Liver (tissue), 9 donors: ENCODE data around the gene PLLP. TPM values are rescaled to one million over a fixed set of nuclear protein-coding genes. Genes with fewer than 3 reads are reported as not detected.

Experiments used
- DNase-seq: peaks from one replicate; pipeline ENCODE4 v3.0.0-alpha.2; 2017; ENCODE audit warnings: low spot score
- H3K27ac ChIP-seq, 2 donors: one replicate each; pipeline ENCODE4 v1.7.0; 2013; ENCODE audit warnings: inconsistent platforms in 2 of 2, low read length in 2 of 2, control low read depth in 1 of 2, low read depth in 1 of 2, mild to moderate bottlenecking in 1 of 2
- H3K27me3 ChIP-seq, 4 donors: one replicate each; pipeline versions ENCODE4 v1.6.1 to v1.7.0; 2013; ENCODE audit warnings: low read length in 3 of 4, inconsistent platforms in 1 of 4, mild to moderate bottlenecking in 1 of 4, moderate library complexity in 1 of 4; ENCODE audit not compliant: control insufficient read depth in 4 of 4, insufficient read depth in 4 of 4
- H3K36me3 ChIP-seq, 4 donors: one replicate each; pipeline versions ENCODE4 v1.6.1 to v1.7.0; 2013; ENCODE audit warnings: low read length in 3 of 4, mild to moderate bottlenecking in 3 of 4, low read depth in 1 of 4, moderate library complexity in 1 of 4; ENCODE audit not compliant: control insufficient read depth in 4 of 4, insufficient read depth in 3 of 4
- H3K4me1 ChIP-seq, 4 donors: one replicate each; pipeline versions ENCODE4 v1.6.1 to v1.7.0; 2013; ENCODE audit warnings: low read length in 3 of 4, mild to moderate bottlenecking in 3 of 4, moderate library complexity in 1 of 4; ENCODE audit not compliant: control insufficient read depth in 4 of 4, insufficient read depth in 4 of 4
- H3K4me3 ChIP-seq, 3 donors: one replicate each; pipeline versions ENCODE4 v1.6.1 to v1.7.0; 2013; ENCODE audit warnings: low read length in 3 of 3, control low read depth in 1 of 3, low read depth in 1 of 3, mild to moderate bottlenecking in 1 of 3
- H3K9ac ChIP-seq, 2 donors: one replicate each; pipeline ENCODE4 v1.7.0; 2013; ENCODE audit warnings: low read length in 2 of 2, mild to moderate bottlenecking in 2 of 2, moderate library complexity in 2 of 2, control low read depth in 1 of 2, low read depth in 1 of 2
- H3K9me3 ChIP-seq, 4 donors: one replicate each; pipeline versions ENCODE4 v1.6.1 to v1.7.0; 2013; ENCODE audit warnings: low read length in 3 of 4; ENCODE audit not compliant: control insufficient read depth in 4 of 4
- ATF3 ChIP-seq: IDR thresholded peaks from 2 replicates; pipeline ENCODE4 v1.6.1; 2016; ENCODE audit warnings: antibody characterized with exemption
- CTCF ChIP-seq: fragments of 150-350 bp; IDR thresholded peaks from 2 replicates; pipeline ENCODE4 v1.5.1; 2017; ENCODE audit warnings: improper control_type of control experiment, low read depth, low read length; ENCODE audit not compliant: missing input control
- EGR1 ChIP-seq, 2 donors: IDR thresholded peaks; 2 replicates each; pipeline ENCODE4 v1.6.1; 2016 to 2018; ENCODE audit warnings: antibody characterized with exemption in 2 of 2, low read depth in 2 of 2
- FOXA1 ChIP-seq: IDR thresholded peaks from 2 replicates; pipeline ENCODE4 v1.6.1; 2016; ENCODE audit warnings: antibody characterized with exemption
- FOXA2 ChIP-seq: IDR thresholded peaks from 2 replicates; pipeline ENCODE4 v1.6.1; 2016; ENCODE audit warnings: antibody characterized with exemption
- GABPA ChIP-seq, 2 donors: IDR thresholded peaks in 1 of 2; conservative IDR thresholded peaks in 1 of 2; 2 replicates each; pipeline ENCODE4 v1.6.1; 2016; ENCODE audit warnings: antibody characterized with exemption in 2 of 2, mild to moderate bottlenecking in 1 of 2, moderate library complexity in 1 of 2
- HNF4A ChIP-seq, 2 donors: conservative IDR thresholded peaks; 2 replicates each; pipeline ENCODE4 v1.6.1; 2016; ENCODE audit warnings: antibody characterized with exemption in 2 of 2, mild to moderate bottlenecking in 2 of 2
- HNF4G ChIP-seq: IDR thresholded peaks from 2 replicates; pipeline ENCODE4 v1.6.1; 2016; ENCODE audit warnings: antibody characterized with exemption
- JUND ChIP-seq, 2 donors: IDR thresholded peaks; 2 replicates each; pipeline ENCODE4 v1.6.1; 2016; ENCODE audit warnings: antibody characterized with exemption in 2 of 2
- NR2F2 ChIP-seq: IDR thresholded peaks from 2 replicates; pipeline ENCODE4 v1.6.1; 2016; ENCODE audit warnings: antibody characterized with exemption
- RAD21 ChIP-seq, 2 donors: IDR thresholded peaks; 2 replicates each; pipeline ENCODE4 v1.6.1; 2016; ENCODE audit warnings: antibody characterized with exemption in 2 of 2, mild to moderate bottlenecking in 2 of 2
- RXRA ChIP-seq, 2 donors: IDR thresholded peaks; 2 replicates each; pipeline ENCODE4 v1.6.1; 2017 to 2018; ENCODE audit warnings: antibody characterized with exemption in 2 of 2, mild to moderate bottlenecking in 1 of 2
- SP1 ChIP-seq: IDR thresholded peaks from 2 replicates; pipeline ENCODE4 v1.6.1; 2018; ENCODE audit warnings: antibody characterized with exemption, mild to moderate bottlenecking
- TAF1 ChIP-seq: conservative IDR thresholded peaks from 2 replicates; pipeline ENCODE4 v1.6.1; 2016; ENCODE audit warnings: antibody characterized with exemption, mild to moderate bottlenecking
- YY1 ChIP-seq: IDR thresholded peaks from 2 replicates; pipeline ENCODE4 v1.6.1; 2016; ENCODE audit warnings: antibody characterized with exemption, mild to moderate bottlenecking
- ZBTB33 ChIP-seq: IDR thresholded peaks from 2 replicates; pipeline ENCODE4 v1.6.1; 2016; ENCODE audit warnings: antibody characterized with exemption
- WGBS: extraction: QIAGEN DNeasy Blood & Tissue Kit; methylation state at CpG from one replicate; pipeline ENCODE4 v1.1.7; 2013; 5-methylcytosine and 5-hydroxymethylcytosine counted together
- polyA plus RNA-seq, 2 donors: library from polyadenylated mRNA; stranded (reverse) in 1 of 2; unstranded in 1 of 2; fragments of 200-250 nt in 1 of 2; fragments of >200 nt in 1 of 2; fragmentation: Nextera tagmentation in 1 of 2; extraction: Ambion mirVana in 1 of 2; gene quantifications; one replicate each; pipeline versions ENCODE4 v1.2.1 to v1.2.3, GENCODE V29; 2013 to 2015
- total RNA-seq, 2 donors: library from RNA; depleted of rRNA; stranded (reverse); fragments of >200 nt; gene quantifications; one replicate each; pipeline ENCODE4 v1.2.3, GENCODE V29; 2014
- TF ChIP-seq, protein P1 (sequence below): IDR thresholded peaks from 2 replicates; pipeline ENCODE4 v1.6.1; 2016; ENCODE audit warnings: antibody characterized with exemption
- TF ChIP-seq, protein P2 (sequence below): IDR thresholded peaks from 2 replicates; pipeline ENCODE4 v1.6.1; 2016; ENCODE audit warnings: antibody characterized with exemption, mild to moderate bottlenecking
- donor health status: healthy.
- donor health status: healthy.
- donor health status: healthy.
- donor health status: healthy.
- donor health status: healthy.

PLLP gene
- total and polyA plus RNA-seq, 4 donors: 1.4 to 5.2 (median 2.7) TPM

- Histone ChIP-seq H3K9ac (no peak overlapping the region), H3K4me3 (no peak overlapping the region), H3K36me3 (no peaks in the 10 kb centered on the region), H3K9me3 (no peaks in the 10 kb centered on the region), H3K27me3 (no peaks in the 10 kb centered on the region), H3K27ac (no peak overlapping the region), H3K4me1 (peaks cover 0 to 5% (median under 1%) of the 10 kb centered on the region in 4 donors)
- no peak for TF ChIP-seq YY1
- no peak for TF ChIP-seq FOXA2
- TF ChIP-seq SP1: no peak
- no peak for TF ChIP-seq FOXA1
- TF ChIP-seq HNF4A (conservative IDR thresholded peaks at IDR 0.05): no peak
- no peak for TF ChIP-seq GABPA (IDR thresholded peaks at IDR 0.05 in 1 of 2, conservative IDR thresholded peaks at IDR 0.05 in 1 of 2)
- TF ChIP-seq ZBTB33: no peak
- TF ChIP-seq RXRA (IDR thresholded peaks at IDR 0.05): no peak
- TF ChIP-seq RAD21 (IDR thresholded peaks at IDR 0.05): no peak
- TF ChIP-seq ATF3: no peak
- no peak for TF ChIP-seq TAF1
- TF ChIP-seq CTCF: no peak
- TF ChIP-seq JUND (IDR thresholded peaks at IDR 0.05): no peak
- TF ChIP-seq EGR1 (IDR thresholded peaks at IDR 0.05; ENCODE audit: low read depth in 2 of 2): no peak
- no peak for TF ChIP-seq NR2F2
- TF ChIP-seq, protein P1, sequence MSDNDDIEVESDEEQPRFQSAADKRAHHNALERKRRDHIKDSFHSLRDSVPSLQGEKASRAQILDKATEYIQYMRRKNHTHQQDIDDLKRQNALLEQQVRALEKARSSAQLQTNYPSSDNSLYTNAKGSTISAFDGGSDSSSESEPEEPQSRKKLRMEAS: no peak
- TF ChIP-seq, protein P2, sequence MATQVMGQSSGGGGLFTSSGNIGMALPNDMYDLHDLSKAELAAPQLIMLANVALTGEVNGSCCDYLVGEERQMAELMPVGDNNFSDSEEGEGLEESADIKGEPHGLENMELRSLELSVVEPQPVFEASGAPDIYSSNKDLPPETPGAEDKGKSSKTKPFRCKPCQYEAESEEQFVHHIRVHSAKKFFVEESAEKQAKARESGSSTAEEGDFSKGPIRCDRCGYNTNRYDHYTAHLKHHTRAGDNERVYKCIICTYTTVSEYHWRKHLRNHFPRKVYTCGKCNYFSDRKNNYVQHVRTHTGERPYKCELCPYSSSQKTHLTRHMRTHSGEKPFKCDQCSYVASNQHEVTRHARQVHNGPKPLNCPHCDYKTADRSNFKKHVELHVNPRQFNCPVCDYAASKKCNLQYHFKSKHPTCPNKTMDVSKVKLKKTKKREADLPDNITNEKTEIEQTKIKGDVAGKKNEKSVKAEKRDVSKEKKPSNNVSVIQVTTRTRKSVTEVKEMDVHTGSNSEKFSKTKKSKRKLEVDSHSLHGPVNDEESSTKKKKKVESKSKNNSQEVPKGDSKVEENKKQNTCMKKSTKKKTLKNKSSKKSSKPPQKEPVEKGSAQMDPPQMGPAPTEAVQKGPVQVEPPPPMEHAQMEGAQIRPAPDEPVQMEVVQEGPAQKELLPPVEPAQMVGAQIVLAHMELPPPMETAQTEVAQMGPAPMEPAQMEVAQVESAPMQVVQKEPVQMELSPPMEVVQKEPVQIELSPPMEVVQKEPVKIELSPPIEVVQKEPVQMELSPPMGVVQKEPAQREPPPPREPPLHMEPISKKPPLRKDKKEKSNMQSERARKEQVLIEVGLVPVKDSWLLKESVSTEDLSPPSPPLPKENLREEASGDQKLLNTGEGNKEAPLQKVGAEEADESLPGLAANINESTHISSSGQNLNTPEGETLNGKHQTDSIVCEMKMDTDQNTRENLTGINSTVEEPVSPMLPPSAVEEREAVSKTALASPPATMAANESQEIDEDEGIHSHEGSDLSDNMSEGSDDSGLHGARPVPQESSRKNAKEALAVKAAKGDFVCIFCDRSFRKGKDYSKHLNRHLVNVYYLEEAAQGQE: no peak
- TF ChIP-seq HNF4G: no peak
- no peak for DNase-seq
- WGBS: 93% methylated on average over 9 of the region's 9 CpGs
These were observed 22.7 kb downstream of the PLLP start for GRCh38 chr16:57261806-57262205.
